Tongue (tissue), 2 donors: Measurements from ENCODE around the gene ABCC3. TPM values are rescaled to one million over a fixed set of nuclear protein-coding genes. Genes with fewer than 3 reads are reported as not detected.
A peak's percentile ranks its signal among the peaks of the same experiment; 100 is the strongest.

Source experiments
- DNase-seq: peaks from one replicate; pipeline ENCODE4 v3.0.0-alpha.2; 2015
- total RNA-seq: library from RNA; depleted of rRNA; stranded (reverse); fragments of >200 nt; gene quantifications from one replicate; pipeline ENCODE4 v1.2.3, GENCODE V29; 2014

The ABCC3 gene
- total RNA-seq, 1 donor from 2014 or later, result 5.6 TPM

DNA sequence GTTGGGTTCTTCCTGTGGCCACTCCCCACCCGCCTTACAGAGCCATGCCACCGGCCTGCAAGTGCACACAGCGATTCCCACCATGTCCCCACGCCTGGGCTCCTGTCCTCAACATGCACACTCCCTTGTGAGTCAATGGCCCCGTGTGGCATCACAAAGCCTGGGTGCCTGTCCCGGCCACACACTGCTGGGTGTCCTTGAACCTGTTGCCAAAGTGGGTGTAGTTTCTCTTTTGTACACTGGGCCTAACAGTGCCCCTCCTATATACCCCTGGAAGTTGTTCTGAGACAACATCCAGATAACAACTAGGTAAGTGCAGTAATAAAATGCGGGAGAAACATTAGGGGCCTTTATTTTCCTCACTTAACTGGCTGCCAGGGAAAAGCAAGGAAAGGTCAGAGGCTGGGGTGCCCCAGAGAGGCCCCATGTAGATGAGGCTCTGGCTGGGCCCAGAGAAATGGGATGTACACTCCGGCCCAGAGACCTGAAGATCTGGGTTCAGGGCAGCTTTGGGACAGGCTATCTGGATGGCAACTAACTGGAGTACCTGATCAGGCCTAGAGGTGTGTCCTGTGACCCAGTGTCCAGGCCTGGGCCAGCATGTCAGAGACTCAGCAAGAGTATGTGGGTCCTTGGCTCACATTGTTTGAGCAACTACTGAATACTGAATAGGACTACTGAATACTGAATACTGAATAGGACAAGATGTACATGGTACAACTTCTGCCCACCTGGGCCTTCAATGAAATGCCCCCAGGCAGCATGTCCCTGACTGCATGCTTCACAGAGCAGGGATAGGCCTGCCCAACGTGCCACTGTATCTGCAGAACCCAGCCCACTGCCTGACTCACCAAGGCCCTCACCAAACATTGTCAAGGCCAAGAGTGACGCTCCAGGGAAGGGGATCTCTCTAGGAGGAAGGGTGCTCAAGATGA is 8.3 kb downstream of the ABCC3 start:
- DNase-seq, result no peak

DNA sequence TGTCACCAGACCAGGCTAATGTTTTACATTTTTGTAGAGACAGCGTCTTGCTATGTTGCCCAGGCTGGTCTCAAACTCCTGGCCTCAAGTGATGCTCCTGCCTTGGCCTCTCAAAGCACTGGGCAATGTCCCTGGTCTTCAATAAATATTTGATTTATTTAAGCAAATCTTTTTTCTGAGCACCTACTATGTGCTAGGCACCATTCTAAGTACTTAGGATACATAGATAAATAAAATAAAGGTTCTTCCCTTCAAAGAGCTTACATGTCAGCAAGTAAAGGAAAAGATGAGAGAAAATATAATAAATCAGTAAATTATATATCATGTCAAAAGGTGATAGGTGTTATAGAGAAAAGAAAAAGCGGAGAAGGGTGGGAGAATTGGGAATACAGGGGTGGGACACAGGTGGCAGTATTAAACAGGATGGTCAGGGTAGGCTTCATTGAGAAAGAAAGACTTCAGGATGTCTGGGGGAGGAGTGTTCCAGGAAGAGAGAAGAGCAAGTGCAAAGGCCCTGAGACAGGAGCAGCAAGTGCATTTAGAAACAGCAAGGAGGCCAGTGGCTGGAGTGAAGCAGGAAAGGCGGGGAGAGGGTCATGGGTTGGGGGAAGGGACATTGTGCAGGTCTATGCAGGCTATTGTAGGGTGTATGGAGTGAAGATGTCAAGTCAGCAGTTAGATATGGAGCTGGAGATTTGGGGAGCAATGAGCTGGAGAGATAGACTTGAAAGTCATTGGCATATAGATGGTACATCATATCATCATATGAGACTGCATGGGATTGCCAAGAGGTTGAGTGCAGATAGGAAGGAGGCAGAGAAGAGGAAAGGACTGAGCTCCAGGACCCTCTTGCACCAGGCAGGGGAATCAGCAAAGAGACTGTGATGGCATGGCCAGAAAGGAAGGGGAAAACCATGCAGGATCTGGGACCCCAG is 11.3 kb downstream of the ABCC3 start:
- no peak for DNase-seq

DNA sequence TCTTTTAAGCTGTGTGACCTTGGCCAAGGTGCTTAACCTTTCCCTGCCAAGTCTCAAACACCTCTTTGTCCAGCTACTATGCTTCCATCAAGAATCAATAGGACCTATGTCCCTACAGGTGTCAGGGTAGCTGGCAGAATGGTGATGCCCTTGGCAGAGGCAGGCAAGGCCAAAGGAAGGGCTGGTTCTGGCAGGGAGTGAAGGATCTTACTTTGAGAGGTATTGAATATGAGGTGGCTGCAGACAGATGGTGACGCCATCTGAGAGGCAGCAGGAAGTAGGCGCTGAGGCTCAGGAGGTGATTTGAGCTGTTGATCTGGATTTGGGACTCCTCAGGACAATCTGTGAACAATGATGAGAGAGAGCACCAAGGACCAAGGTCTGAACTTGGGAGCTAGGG is 12.5 kb downstream of the ABCC3 start:
- DNase-seq, result no peak

DNA sequence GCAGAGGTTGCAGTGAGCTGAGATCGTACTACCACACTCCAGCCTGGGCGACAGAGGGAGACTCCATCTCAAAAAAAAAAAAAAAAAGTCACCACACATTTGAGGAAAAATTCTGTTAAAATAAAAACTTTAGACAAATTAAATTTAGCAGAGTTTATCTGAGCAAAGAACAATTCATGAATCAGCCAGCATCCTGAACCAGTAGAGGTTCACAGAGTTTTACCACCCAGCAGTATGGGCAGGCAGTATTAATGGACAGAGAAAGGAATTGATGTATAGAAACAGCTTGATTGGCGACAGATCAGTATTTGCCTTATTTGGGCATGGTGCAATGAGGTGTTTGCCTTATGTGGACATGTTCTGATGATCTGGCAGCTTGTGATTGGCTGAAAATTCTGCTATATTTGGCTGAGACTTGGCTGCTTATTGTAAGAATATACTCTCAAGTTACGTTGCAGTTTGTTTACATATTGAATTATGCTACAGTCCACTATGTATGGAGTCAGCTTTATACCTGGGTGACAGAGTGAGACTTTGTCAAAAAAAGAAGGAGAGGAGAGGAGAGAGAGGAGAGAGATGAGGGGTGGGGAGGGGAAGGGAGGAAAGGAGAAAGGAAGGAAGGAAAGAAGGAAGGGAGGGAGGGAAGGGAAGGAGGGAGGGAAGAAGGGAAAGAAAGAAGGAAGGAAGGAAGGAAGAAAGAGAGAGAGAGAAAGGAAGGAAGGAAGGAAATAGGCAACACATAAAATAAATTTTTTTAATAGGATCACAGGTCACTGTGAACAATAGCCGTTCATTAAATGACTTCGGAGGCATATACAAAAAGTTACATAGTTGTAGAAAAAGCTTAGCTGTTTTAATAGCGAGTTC is 14.6 kb downstream of the ABCC3 start:
- no peak for DNase-seq

DNA sequence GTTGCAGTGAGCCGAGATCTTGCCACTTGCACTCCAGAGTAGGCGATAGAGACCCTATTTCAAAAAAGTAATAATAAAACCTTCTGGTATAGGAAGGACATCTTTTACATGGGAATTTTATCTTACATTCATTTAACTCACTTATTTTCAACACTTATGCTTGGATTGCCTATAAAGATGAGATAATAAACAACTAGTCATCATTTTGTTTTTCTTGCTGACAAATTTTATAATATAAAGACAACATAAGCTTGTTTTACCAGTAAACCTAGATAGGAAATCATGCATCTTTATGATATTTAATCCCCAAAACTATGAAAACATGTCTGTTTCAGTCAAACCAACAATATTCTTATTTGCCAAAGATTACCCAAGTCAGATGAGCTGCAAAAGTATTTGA is 17.0 kb downstream of the ABCC3 start:
- DNase-seq, result no peak

DNA sequence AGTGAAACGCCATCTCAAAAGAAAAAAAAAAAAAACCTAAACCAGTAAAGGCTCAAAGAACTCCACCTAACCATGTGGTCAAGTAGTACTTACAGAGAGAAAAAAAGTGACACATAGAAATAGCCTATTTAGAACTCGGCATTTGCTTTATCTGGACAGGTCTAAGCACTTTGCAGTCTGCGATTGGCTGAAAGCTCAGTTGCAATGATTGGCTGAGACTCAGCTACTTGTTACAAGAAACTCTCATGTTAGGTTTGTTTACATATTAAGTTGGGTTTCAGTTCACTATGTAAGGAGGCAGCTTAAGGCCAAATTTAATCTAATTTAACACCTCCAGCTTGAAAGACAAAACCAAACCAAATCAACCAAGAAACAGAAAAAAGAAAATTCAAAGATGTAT is 19.1 kb downstream of the ABCC3 start:
- no peak for DNase-seq

DNA sequence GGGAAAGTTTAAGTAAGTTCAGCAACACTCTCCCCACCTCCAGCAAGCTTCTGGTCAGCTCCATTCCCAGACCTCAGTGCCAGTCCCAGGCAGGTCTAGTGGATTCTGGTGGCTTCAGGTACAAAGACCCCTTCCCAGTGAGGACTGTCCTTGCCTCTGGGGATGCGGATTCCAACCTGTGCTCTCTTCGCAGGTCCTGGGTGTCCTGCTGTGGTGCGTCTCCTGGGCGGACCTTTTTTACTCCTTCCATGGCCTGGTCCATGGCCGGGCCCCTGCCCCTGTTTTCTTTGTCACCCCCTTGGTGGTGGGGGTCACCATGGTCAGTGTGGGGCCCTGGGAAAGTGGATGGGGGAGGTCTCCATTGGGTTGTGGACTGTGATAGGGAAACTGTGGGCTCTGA is 21.8 kb downstream of the ABCC3 start:
- DNase-seq, result no peak

GRCh38 chr17:50657054-50657453 is 22.4 kb downstream of the ABCC3 start:
- DNase-seq, result no peak

- DNase-seq, result no peak
These were observed 22.9 kb downstream of the ABCC3 start for GRCh38 chr17:50657627-50658026.

DNA sequence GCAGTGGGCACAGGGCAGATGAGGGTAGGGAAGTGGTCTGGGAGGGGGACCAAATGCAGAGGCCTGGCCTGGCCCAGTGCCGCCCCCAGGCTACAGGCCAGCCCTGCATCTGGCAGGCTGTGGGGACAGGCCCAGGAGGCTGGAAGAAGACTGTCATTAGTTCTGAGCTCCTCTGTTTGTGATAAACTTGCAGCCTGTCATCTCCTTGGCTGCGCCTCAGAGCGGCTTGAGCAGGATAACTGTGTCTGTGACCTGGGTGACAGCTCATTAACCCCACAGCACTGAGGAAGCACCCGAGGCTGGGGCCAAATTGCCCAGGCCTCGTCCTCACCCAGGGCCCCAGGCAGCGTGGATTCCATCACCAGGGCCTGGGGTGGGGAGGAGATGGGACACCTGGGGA is 23.9 kb downstream of the ABCC3 start:
- DNase-seq, result no peak

- no peak for DNase-seq
These were observed 24.5 kb downstream of the ABCC3 start for GRCh38 chr17:50659179-50659578.

DNA sequence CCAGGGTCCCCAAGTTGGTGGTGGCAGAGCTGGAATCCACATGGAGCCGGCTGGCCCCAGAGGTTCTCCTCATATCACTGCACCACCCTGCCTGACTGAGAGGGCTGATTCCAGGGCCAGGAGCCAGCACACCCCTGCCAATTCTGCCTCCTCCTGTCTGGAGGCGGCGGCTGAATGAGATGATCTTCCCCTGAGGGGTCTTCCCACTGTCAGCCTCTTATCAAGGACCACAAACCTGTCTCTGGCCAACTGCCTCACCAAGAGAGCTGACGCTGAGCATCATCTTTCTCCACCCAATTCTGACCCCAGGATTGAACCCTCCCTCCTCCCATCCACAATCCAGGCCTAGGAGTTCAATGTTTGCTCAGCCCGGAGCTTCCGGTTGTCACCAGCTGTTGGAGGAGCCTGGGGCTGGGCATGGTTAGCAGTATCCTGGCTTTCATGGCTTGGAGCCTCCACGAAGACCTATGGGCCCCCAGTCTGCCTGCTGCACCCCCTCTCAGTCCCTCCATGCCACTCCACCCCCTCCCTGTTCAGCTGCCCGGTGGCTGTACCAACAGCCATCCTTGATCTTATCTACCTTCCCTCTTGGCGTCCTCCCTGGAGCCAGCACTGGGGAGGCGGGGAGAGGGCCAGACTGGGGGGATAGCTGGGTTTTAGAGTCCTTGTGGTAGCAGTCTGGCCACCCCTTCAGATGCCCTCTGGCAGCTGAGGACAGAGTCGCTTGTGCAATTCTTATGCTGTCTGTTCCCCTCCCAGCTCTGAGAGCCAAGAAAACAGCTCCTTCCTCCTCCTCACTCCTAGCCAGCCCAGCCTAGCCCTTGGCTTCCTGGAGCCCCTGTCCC is 25.6 kb downstream of the ABCC3 start:
- DNase-seq, result peak; percentile 13

- no peak for DNase-seq
These were observed 26.2 kb downstream of the ABCC3 start for GRCh38 chr17:50660887-50661345.

GRCh38 chr17:50661348-50661747 is 26.7 kb downstream of the ABCC3 start:
- no peak for DNase-seq

DNA sequence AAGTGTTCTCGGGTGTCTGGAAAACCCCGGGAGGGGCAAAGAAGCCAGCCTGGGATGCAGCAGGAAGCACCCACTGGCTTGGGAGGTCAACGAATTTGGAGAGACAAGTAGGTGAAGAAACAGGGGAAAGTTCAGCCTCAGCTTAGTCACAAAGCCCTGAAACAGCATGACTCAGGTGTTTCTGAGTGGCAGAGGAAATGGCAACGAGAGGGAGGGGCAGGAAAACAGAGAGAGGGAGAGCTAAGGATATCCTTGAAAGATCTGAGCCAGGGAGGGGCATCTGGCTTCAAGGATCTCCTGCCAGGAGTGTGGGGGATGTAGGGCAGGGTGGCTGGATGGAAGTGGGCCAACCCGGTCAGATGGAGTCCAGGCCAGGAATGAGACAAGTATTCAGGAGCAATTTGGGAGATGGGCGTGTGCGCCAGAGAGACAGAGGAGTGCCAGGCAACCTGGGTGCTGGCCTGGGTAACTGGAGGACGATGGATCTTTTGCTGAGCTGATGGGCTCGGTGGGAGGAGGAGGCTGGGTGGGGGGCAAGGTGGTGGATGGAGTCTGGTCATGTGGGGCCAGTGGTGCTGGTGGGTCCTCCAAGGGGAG is 27.2 kb downstream of the ABCC3 start:
- DNase-seq, result peak; percentile 33

GRCh38 chr17:50662632-50663225 is 28.0 kb downstream of the ABCC3 start:
- no peak for DNase-seq

DNA sequence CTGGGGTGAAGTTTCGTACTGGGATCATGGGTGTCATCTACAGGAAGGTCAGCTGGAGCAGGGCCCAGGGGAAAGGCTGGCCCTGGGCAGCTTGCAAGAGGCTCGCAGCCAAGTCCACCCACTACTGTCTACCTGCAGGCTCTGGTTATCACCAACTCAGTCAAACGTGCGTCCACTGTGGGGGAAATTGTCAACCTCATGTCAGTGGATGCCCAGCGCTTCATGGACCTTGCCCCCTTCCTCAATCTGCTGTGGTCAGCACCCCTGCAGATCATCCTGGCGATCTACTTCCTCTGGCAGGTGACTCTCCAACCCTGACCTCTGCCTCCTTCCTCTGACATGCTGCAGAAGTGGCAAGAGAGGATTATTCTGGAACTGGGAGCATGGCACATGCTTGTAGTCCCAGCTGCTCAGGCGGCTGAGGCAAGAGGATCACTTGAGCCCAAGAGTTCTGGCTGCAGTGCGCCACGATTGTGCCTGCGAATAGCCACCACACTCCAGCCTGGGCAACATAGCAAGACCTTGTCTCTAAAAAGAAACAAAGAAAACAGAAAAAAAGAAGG is 29.2 kb downstream of the ABCC3 start:
- DNase-seq, result no peak

GRCh38 chr17:50664788-50665458 is 30.2 kb downstream of the ABCC3 start:
- no peak for DNase-seq

- DNase-seq, result no peak
These were observed 31.2 kb downstream of the ABCC3 start for GRCh38 chr17:50665838-50666237.
